HCT116 (cell line): ENCODE measurements around the gene MOB4. TPM values are rescaled to one million over a fixed set of nuclear protein-coding genes. Genes with fewer than 3 reads are reported as not detected.

ENCODE experiments used
- ATAC-seq: fragments of 200-7000 bp; cut with Tn5 transposase; 2 replicates; pipeline ENCODE4 v1.9.1; 2020; ENCODE audit warnings: mild to moderate bottlenecking, moderate library complexity
- BruUV-seq: library from RNA; stranded (reverse); fragments of 400-500 nt; replicated peaks from 2 replicates; lab custom pipeline; 2021; lab: Mats Ljungman, UMichigan
- CTCF ChIA-PET: fragments of 300-600 bp; sonication (Branson Sonifier 250); formaldehyde crosslinking; loops from one replicate; lab custom pipeline; 2021; ENCODE audit warnings: antibody characterized with exemption; lab: Charles Lee
- POLR2A ChIA-PET: fragments of 300-600, 350-600 bp; sonication (Branson Sonifier 250); formaldehyde crosslinking; loops from one replicate; lab custom pipeline; 2021; ENCODE audit warnings: antibody characterized with exemption; lab: Charles Lee
- RAD21 ChIA-PET, 2 experiments: fragments of 300-600 bp; sonication (Branson Sonifier 250); formaldehyde crosslinking; loops; one replicate each; lab custom pipeline; 2023; ENCODE audit warnings: low total read pairs in 2 of 2; ENCODE audit not compliant: uncharacterized antibody in 2 of 2, unreplicated experiment in 2 of 2, low non-redundant PET in 1 of 2; lab: Charles Lee
- DNase-seq: peaks from one replicate; pipeline ENCODE4 v3.0.0-alpha.2; 2010; ENCODE audit warnings: low read depth, low spot score
- H2AFZ ChIP-seq: fragments of 200-600 bp; shearing (Covaris generic), sonication (generic); 2 replicates; pipeline ENCODE4 v1.6.1; 2017; ENCODE audit warnings: low read depth, mixed run types, mixed read lengths, antibody characterized with exemption, low read length; ENCODE audit not compliant: poor library complexity, severe bottlenecking
- H3K27ac ChIP-seq: 2 replicates; pipeline ENCODE4 v1.5.1; 2012; ENCODE audit warnings: low read depth, low read length
- H3K27me3 ChIP-seq: fragments of 200-600 bp; sonication (generic); 2 replicates; pipeline ENCODE4 v1.6.1; 2016; ENCODE audit warnings: mixed run types, low read length, mixed read lengths; ENCODE audit not compliant: insufficient read depth
- H3K36me3 ChIP-seq, 2 experiments: fragments of 200-500 bp in 1 of 2; fragments of 200-600 bp in 1 of 2; sonication (Bioruptor generic) in 1 of 2; sonication (generic) in 1 of 2; 2 replicates each; pipeline versions ENCODE4 v1.5.1 to v1.6.1; 2014 to 2016; ENCODE audit warnings: low read length in 2 of 2, inconsistent platforms in 1 of 2, mixed read lengths in 1 of 2, mixed run types in 1 of 2; ENCODE audit not compliant: insufficient read depth in 2 of 2, control insufficient read depth in 1 of 2
- H3K4me1 ChIP-seq, 2 experiments: fragments of 200-600 bp in 1 of 2; sonication (generic) in 1 of 2; 2 replicates each; pipeline versions ENCODE4 v1.5.1 to v1.6.1; 2012 to 2017; ENCODE audit warnings: low read length in 2 of 2, inconsistent platforms in 1 of 2, mild to moderate bottlenecking in 1 of 2, mixed read lengths in 1 of 2, mixed run types in 1 of 2, moderate library complexity in 1 of 2; ENCODE audit not compliant: insufficient read depth in 2 of 2, control insufficient read depth in 1 of 2
- H3K4me2 ChIP-seq: fragments of 200-600 bp; sonication (generic); 2 replicates; pipeline ENCODE4 v1.6.1; 2017; ENCODE audit warnings: mixed run types, low read length, mixed read lengths
- H3K4me3 ChIP-seq, 2 experiments: fragments of 200-600 bp in 1 of 2; sonication (generic) in 1 of 2; replicated peaks in 1 of 2; 2 replicates each; pipeline ENCODE4 v1.5.1; 2011 to 2016; ENCODE audit warnings: low read length in 2 of 2, control low read depth in 1 of 2, low read depth in 1 of 2, mild to moderate bottlenecking in 1 of 2, mixed read lengths in 1 of 2, mixed run types in 1 of 2
- H3K79me2 ChIP-seq: fragments of 200-600 bp; sonication (generic); 2 replicates; pipeline ENCODE4 v1.6.1; 2017; ENCODE audit warnings: mild to moderate bottlenecking, mixed run types, low read length, moderate library complexity, mixed read lengths; ENCODE audit not compliant: insufficient read depth
- H3K9ac ChIP-seq: fragments of 200-600 bp; sonication (generic); 2 replicates; pipeline ENCODE4 v1.6.1; 2016; ENCODE audit warnings: low read length, mixed read lengths
- H3K9me2 ChIP-seq: fragments of 200-600 bp; sonication (generic), shearing (Covaris generic); 2 replicates; pipeline ENCODE4 v1.6.1; 2017; ENCODE audit warnings: mixed run types, mild to moderate bottlenecking, moderate library complexity; ENCODE audit not compliant: insufficient read depth
- H3K9me3 ChIP-seq, 2 experiments: fragments of 200-500 bp in 1 of 2; fragments of 200-600 bp in 1 of 2; sonication (Bioruptor generic) in 1 of 2; sonication (generic) in 1 of 2; 2 replicates each; pipeline ENCODE4 v1.6.1; 2014 to 2017; ENCODE audit warnings: low read length in 2 of 2, mixed read lengths in 2 of 2, inconsistent platforms in 1 of 2, low read depth in 1 of 2, mild to moderate bottlenecking in 1 of 2, mixed run types in 1 of 2, moderate library complexity in 1 of 2; ENCODE audit not compliant: control insufficient read depth in 1 of 2, insufficient read depth in 1 of 2
- H4K20me1 ChIP-seq: fragments of 200-600 bp; sonication (generic), shearing (Covaris generic); 2 replicates; pipeline ENCODE4 v1.6.1; 2017; ENCODE audit warnings: mixed run types, mild to moderate bottlenecking, moderate library complexity; ENCODE audit not compliant: insufficient read depth
- CBX3 ChIP-seq: IDR thresholded peaks from 2 replicates; pipeline ENCODE4 v1.6.1; 2012; ENCODE audit warnings: low read depth
- CEBPB ChIP-seq: IDR thresholded peaks from 2 replicates; pipeline ENCODE4 v1.6.1; 2012; ENCODE audit warnings: low read depth
- EZH2 ChIP-seq: fragments of 200-600 bp; sonication (generic); IDR thresholded peaks from 2 replicates; pipeline ENCODE4 v1.6.1; 2017; ENCODE audit warnings: antibody characterized with exemption, mixed run types
- EZH2phosphoT487 ChIP-seq: fragments of 200-600 bp; IDR thresholded peaks from 2 replicates; pipeline ENCODE4 v1.6.1; 2018; ENCODE audit warnings: antibody characterized with exemption, borderline replicate concordance
- FOSL1 ChIP-seq: IDR thresholded peaks from 2 replicates; pipeline ENCODE4 v1.6.1; 2012; ENCODE audit warnings: low read depth
- MAX ChIP-seq: IDR thresholded peaks from 2 replicates; pipeline ENCODE4 v1.6.1; 2012
- SIN3A ChIP-seq: IDR thresholded peaks from 2 replicates; pipeline ENCODE4 v1.6.1; 2012; ENCODE audit warnings: low read depth
- ZBTB33 ChIP-seq: IDR thresholded peaks from 2 replicates; pipeline ENCODE4 v1.6.1; 2011; ENCODE audit warnings: mild to moderate bottlenecking, low read length, moderate library complexity; ENCODE audit not compliant: insufficient replicate concordance; ENCODE audit errors: extremely low read depth
- intact Hi-C: fragments of 100-400 bp; cut with micrococcal nuclease; formaldehyde crosslinking; loops from 2 replicates; pipeline ENCODE4 v1.10.0; 2022
- total RNA-seq: library from RNA; stranded (reverse); gene quantifications from one replicate; pipeline ENCODE4 v1.2.1, GENCODE V29; 2021; ENCODE audit not compliant: unreplicated experiment

MOB4 gene
- total RNA-seq, 1 experiment from 2014 or later = 24.4 TPM

GRCh38 chr2:197601726-197602125, 85.9 kb downstream of the MOB4 start:
- H3K36me3 ChIP-seq = no peaks in the 10 kb centered on the region
- H3K27me3 ChIP-seq = no peaks in the 10 kb centered on the region; the same call in 1 of the 2 replicates
- TF ChIP-seq EZH2 (no peak), FOSL1 (no peak), ZBTB33 (no peak), SIN3A (no peak), CBX3 (no peak), MAX (no peak), EZH2phosphoT487 (no peak), CEBPB (no peak)
- TF ChIP-seq, all 23 proteins: peak for 0
- Histone ChIP-seq H3K27ac (no peak overlapping the region), H3K9me2 (no peaks in the 10 kb centered on the region), H2AFZ (no peak overlapping the region), H3K4me1 (no peaks in the 10 kb centered on the region), H3K4me3 (no peak overlapping the region), H3K9ac (no peak overlapping the region), H4K20me1 (no peaks in the 10 kb centered on the region), H3K4me2 (no peak overlapping the region), H3K79me2 (no peaks in the 10 kb centered on the region), H3K9me3 (no peaks in the 10 kb centered on the region)
- no TSS peak for BruUV-seq
- DNase-seq (no peak), ATAC-seq (no peak)
- ChIA-PET RAD21 (no interaction called here), CTCF (interaction anchor here (0.8 kb wide), 1 partner anchor 14 kb away, joined by 3 read pairs; no protein-coding TSS in a partner anchor), POLR2A (no interaction called here)
- intact Hi-C loops = no loop called here

Other genes with a start within 250 kb of the MOB4 start
- gene ANKRD44, start 205.3 kb upstream of the MOB4 start, total RNA-seq = 2.7 TPM
- 282 TPM for gene SF3B1, start 81.0 kb upstream of the MOB4 start, total RNA-seq
- 20.4 TPM for gene COQ10B, start 62.5 kb upstream of the MOB4 start, total RNA-seq
- 995 TPM for gene HSPD1, start 16.2 kb upstream of the MOB4 start, total RNA-seq
- gene HSPE1, start 15.7 kb upstream of the MOB4 start, total RNA-seq = 291 TPM
- gene RFTN2, start 159.5 kb downstream of the MOB4 start, total RNA-seq = not detected
- gene MARS2, start 189.3 kb downstream of the MOB4 start, total RNA-seq = 14.4 TPM